Caco-2 (cell line): ENCODE results near the gene PAK6. TPM values are rescaled to one million over a fixed set of nuclear protein-coding genes. Genes with fewer than 3 reads are reported as not detected.

Source experiments
- BruUV-seq: library from RNA; stranded (reverse); fragments of 400-500 nt; replicated peaks from 2 replicates; lab custom pipeline; 2021; lab: Mats Ljungman, UMichigan
- CTCF ChIA-PET: fragments of 300-600 bp; sonication (Branson Sonifier 250); formaldehyde crosslinking; loops from one replicate; lab custom pipeline; 2022; ENCODE audit warnings: antibody characterized with exemption; lab: Charles Lee
- POLR2A ChIA-PET: fragments of 300-600 bp; sonication (Branson Sonifier 250); formaldehyde crosslinking; loops from one replicate; lab custom pipeline; 2022; ENCODE audit warnings: antibody characterized with exemption; lab: Charles Lee
- DNase-seq, 2 experiments: peaks; one replicate each; pipeline versions ENCODE4 v3.0.0 to v3.0.0-alpha.2; 2020 to 2022
- H3K27me3 ChIP-seq: replicated peaks from 2 replicates; pipeline ENCODE4 v1.6.0; 2011; ENCODE audit warnings: low read length; ENCODE audit not compliant: control insufficient read depth, insufficient read depth
- H3K36me3 ChIP-seq: 2 replicates; pipeline ENCODE4 v1.5.1; 2011; ENCODE audit warnings: low read length; ENCODE audit not compliant: control insufficient read depth, insufficient read depth
- H3K4me1 ChIP-seq: fragments of 250-450 bp; sonication (Bioruptor Pico); 2 replicates; pipeline ENCODE4 v1.5.1; 2020; ENCODE audit warnings: mild to moderate bottlenecking
- H3K4me3 ChIP-seq: 2 replicates; pipeline ENCODE4 v1.5.1; 2011; ENCODE audit warnings: low read depth, mild to moderate bottlenecking, control low read depth, low read length
- H3K9me3 ChIP-seq: fragments of 250-450 bp; sonication (Bioruptor Pico); 2 replicates; pipeline ENCODE4 v1.5.1; 2020; ENCODE audit warnings: mild to moderate bottlenecking, moderate library complexity
- H3K27ac Mint-ChIP-seq: one replicate; pipeline ENCODE4 v1.8.0; 2022; ENCODE audit warnings: mixed read lengths; ENCODE audit not compliant: unreplicated experiment
- H3K27me3 Mint-ChIP-seq: one replicate; pipeline ENCODE4 v1.8.0; 2022; ENCODE audit warnings: mixed read lengths; ENCODE audit not compliant: insufficient read depth, unreplicated experiment
- H3K36me3 Mint-ChIP-seq: one replicate; pipeline ENCODE4 v1.8.0; 2022; ENCODE audit warnings: mild to moderate bottlenecking, mixed read lengths; ENCODE audit not compliant: insufficient read depth, unreplicated experiment
- H3K4me1 Mint-ChIP-seq: one replicate; pipeline ENCODE4 v1.8.0; 2022; ENCODE audit warnings: low read depth, mixed read lengths; ENCODE audit not compliant: unreplicated experiment
- H3K4me3 Mint-ChIP-seq: one replicate; pipeline ENCODE4 v1.8.0; 2022; ENCODE audit warnings: mild to moderate bottlenecking, moderate library complexity, mixed read lengths; ENCODE audit not compliant: unreplicated experiment
- H3K9me3 Mint-ChIP-seq: one replicate; pipeline ENCODE4 v1.8.0; 2022; ENCODE audit warnings: mixed read lengths; ENCODE audit not compliant: unreplicated experiment
- CTCF ChIP-seq, 2 experiments: fragments of 200-600 bp in 1 of 2; IDR thresholded peaks; 1 replicate in 1 of 2; 2 replicates in 1 of 2; pipeline versions ENCODE4 v1.5.1 to v1.8.0; 2011 to 2022; ENCODE audit warnings: antibody characterized with exemption in 1 of 2, control low read depth in 1 of 2, inconsistent platforms in 1 of 2, low read depth in 1 of 2, low read length in 1 of 2, mild to moderate bottlenecking in 1 of 2, moderate library complexity in 1 of 2; ENCODE audit not compliant: insufficient read depth in 1 of 2, severe bottlenecking in 1 of 2, unreplicated experiment in 1 of 2
- intact Hi-C: fragments of 100-400 bp; cut with micrococcal nuclease; formaldehyde crosslinking; loops from one replicate; pipeline ENCODE4 v1.10.0; 2022; ENCODE audit not compliant: unreplicated experiment
- total RNA-seq: library from RNA; stranded (reverse); gene quantifications from 2 replicates; pipeline ENCODE4 v1.2.3, GENCODE V29; 2022

PAK6 gene
- total RNA-seq, 1 experiment from 2014 or later, result 20.7 TPM

- Histone ChIP-seq H3K27me3 (no peaks in the 10 kb centered on the region), H3K9me3 (no peaks in the 10 kb centered on the region), H3K4me3 (no peak overlapping the region), H3K36me3 (no peaks in the 10 kb centered on the region; the same call in 1 of the 2 replicates), H3K4me1 (no peaks in the 10 kb centered on the region)
- BruUV-seq, result no TSS peak
- H3K27me3 Mint-ChIP-seq, result no peaks in the 10 kb centered on the region
- H3K27ac Mint-ChIP-seq, result no peak overlapping the region
- ChIA-PET POLR2A (no interaction called here), CTCF (interaction anchor here (0.9 to 1.1 kb wide), 2 partner anchors 9 to 53 kb away, joined by 4 read pairs; no protein-coding TSS in a partner anchor)
- H3K4me3 Mint-ChIP-seq, result no peak overlapping the region
- intact Hi-C loops, result no loop called here
- peaks cover 7% of the 10 kb centered on the region for H3K36me3 Mint-ChIP-seq
- no peaks in the 10 kb centered on the region for H3K9me3 Mint-ChIP-seq
- DNase-seq, result no peak
- no peaks in the 10 kb centered on the region for H3K4me1 Mint-ChIP-seq
- TF ChIP-seq CTCF (IDR thresholded peaks at IDR 0.05; ENCODE audit: insufficient read depth in 1 of 2, low read depth in 1 of 2, low read length in 1 of 2, severe bottlenecking in 1 of 2, unreplicated experiment in 1 of 2), result no peak
Measured at GRCh38 chr15:40270246-40270995, 31.6 kb downstream of the PAK6 start.

GRCh38 chr15:40271685-40272484 lies 33.0 kb downstream of the PAK6 start:
- Histone ChIP-seq H3K27me3 (no peaks in the 10 kb centered on the region), H3K9me3 (no peaks in the 10 kb centered on the region), H3K4me1 (no peaks in the 10 kb centered on the region), H3K4me3 (no peak overlapping the region), H3K36me3 (no peaks in the 10 kb centered on the region; the same call in none of the 2 replicates)
- Mint-ChIP-seq H3K36me3 (peaks cover 16% of the 10 kb centered on the region), H3K9me3 (no peaks in the 10 kb centered on the region), H3K27me3 (no peaks in the 10 kb centered on the region), H3K27ac (no peak overlapping the region), H3K4me1 (no peaks in the 10 kb centered on the region), H3K4me3 (no peak overlapping the region)
- TF ChIP-seq CTCF (IDR thresholded peaks at IDR 0.05; ENCODE audit: insufficient read depth in 1 of 2, low read depth in 1 of 2, low read length in 1 of 2, severe bottlenecking in 1 of 2, unreplicated experiment in 1 of 2), result no peak
- ChIA-PET CTCF (interaction anchor here (0.5 to 4.1 kb wide), 3 partner anchors 17 to 157 kb away, joined by 3 to 67 read pairs (median 3); no protein-coding TSS in a partner anchor), POLR2A (no interaction called here)
- no TSS peak for BruUV-seq
- intact Hi-C loops, result no loop called here
- no peak for DNase-seq

- POLR2A ChIA-PET, result no interaction called here
Measured at GRCh38 chr15:40272485-40273056, 33.7 kb downstream of the PAK6 start.

More at GRCh38 chr15:40272485-40273056, 33.7 kb downstream of the PAK6 start:
- no peak overlapping the region for H3K27ac Mint-ChIP-seq
- no peaks in the 10 kb centered on the region for H3K27me3 Mint-ChIP-seq
- no peaks in the 10 kb centered on the region for H3K9me3 ChIP-seq
- H3K4me3 Mint-ChIP-seq, result no peak overlapping the region
- no peaks in the 10 kb centered on the region for H3K4me1 ChIP-seq
- no peaks in the 10 kb centered on the region for H3K27me3 ChIP-seq
- intact Hi-C loops, result no loop called here
- H3K36me3 ChIP-seq, result no peaks in the 10 kb centered on the region; the same call in 1 of the 2 replicates
- CTCF ChIA-PET, result interaction anchor here (0.8 to 4.1 kb wide), 7 partner anchors 11 to 249 kb away, joined by 3 to 67 read pairs (median 5); no protein-coding TSS in a partner anchor
- no peaks in the 10 kb centered on the region for H3K9me3 Mint-ChIP-seq
- H3K4me3 ChIP-seq, result no peak overlapping the region
- no TSS peak for BruUV-seq
- peak in 1 of 2 experiments; percentile 19 for TF ChIP-seq CTCF (IDR thresholded peaks at IDR 0.05; ENCODE audit: insufficient read depth in 1 of 2, low read depth in 1 of 2, low read length in 1 of 2, severe bottlenecking in 1 of 2, unreplicated experiment in 1 of 2)
- DNase-seq, result no peak
- H3K4me1 Mint-ChIP-seq, result no peaks in the 10 kb centered on the region
- H3K36me3 Mint-ChIP-seq, result peaks cover 16% of the 10 kb centered on the region
